ENCODE data around the gene ONECUT1.

DNA sequence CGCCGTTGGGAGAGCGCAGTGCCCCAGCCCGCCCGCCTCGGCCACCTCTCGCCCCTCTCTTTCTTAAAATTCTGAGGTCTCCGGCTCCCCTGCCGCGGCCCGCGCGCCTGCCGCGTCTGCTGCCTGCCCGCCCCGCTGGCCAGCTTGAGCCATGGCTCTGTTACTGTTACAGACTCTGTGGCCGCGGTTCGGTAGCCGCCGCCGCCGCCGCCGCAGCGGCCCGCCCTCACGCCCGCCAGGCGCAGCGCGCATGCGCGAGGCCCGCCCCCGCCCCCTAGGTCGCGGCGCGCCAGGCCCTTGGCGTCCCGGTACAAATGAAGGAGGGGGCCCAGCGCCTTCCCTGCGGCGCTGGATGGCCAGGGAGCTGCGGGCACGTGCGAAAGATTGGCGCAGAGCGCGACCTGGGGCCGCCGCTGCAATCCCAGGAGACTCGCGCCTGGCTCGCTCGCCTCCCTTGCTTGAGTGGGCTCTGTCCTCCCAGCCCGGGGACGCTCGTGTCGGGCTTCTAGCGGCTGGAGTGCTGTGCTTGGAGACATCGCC lies at the start of gene ONECUT1:
- TF ChIP-seq CTCF (IDR thresholded peaks at IDR 0.05) (no peak), POLR2A (IDR thresholded peaks at IDR 0.05) (no peak)
